GM19372 (cell line): ENCODE results near the gene NFKB2.

Experiments
- ATAC-seq: cut with Tn5 transposase; IDR thresholded peaks from one replicate; pipeline ENCODE4 v1.9.1; 2021; ENCODE audit warnings: mild to moderate bottlenecking, low read depth, moderate library complexity; ENCODE audit not compliant: unreplicated experiment

Gene NFKB2

DNA sequence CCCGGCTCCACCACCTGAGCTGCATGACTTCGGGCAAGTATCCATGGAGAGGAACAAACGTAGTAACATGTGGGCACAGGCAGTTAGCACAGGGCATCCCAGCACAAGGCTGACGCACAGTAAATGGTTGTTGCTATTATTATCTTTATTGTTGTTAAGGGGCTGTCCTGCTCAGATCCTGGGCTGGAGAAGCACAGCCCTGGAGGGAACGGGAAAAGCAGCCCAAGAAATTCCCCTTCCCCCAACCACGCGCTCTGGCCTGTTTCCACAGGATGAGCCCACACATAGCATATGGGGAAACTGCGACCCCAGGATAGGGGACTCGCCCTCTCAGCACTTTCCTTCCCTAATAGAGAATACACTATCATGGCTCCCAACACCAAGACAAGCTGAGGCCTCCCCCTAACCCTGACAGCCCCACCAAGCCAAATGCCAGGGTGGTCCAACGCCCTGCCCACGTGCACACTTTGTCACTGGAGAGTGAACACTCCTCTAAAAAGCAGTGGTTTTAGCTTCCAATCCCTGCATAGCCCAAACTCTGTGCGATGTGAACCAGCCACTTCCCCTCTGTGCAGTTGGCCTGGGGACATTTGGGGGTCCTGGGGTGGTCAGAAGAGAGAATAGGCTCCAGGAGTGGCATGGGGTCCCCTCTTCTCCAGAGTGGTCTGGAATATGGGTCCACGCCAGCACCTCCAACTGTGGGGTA lies 12.1 kb downstream of the NFKB2 start:
- no peak for ATAC-seq

DNA sequence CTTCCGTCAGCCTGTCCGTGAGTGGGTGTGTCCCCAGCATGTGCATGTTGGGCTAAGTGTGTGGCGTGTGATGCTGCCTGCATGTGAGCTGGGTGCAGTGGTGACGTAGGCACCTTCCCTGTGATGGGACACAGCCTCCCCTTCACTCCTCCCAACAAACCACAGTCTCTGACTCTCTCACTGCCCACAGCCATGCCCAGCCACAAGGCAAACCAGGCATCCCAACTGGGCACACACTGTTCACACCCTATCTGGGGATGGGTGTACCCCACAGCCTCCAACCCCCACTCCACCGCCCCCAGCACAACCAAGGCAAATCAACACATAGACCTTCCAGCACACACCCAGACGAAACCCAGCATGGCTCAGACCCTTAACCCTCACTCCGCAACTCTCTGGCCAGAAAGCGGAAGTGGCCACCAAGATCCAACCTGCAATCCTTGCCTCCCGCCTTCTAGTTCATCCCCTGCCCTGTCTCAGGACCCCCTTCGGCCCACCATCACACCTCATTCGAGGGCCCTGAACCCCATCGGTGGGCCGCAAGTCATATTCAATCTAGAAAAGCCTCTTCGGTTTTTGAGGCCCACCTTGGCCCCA lies 12.7 kb downstream of the NFKB2 start:
- no peak for ATAC-seq

DNA sequence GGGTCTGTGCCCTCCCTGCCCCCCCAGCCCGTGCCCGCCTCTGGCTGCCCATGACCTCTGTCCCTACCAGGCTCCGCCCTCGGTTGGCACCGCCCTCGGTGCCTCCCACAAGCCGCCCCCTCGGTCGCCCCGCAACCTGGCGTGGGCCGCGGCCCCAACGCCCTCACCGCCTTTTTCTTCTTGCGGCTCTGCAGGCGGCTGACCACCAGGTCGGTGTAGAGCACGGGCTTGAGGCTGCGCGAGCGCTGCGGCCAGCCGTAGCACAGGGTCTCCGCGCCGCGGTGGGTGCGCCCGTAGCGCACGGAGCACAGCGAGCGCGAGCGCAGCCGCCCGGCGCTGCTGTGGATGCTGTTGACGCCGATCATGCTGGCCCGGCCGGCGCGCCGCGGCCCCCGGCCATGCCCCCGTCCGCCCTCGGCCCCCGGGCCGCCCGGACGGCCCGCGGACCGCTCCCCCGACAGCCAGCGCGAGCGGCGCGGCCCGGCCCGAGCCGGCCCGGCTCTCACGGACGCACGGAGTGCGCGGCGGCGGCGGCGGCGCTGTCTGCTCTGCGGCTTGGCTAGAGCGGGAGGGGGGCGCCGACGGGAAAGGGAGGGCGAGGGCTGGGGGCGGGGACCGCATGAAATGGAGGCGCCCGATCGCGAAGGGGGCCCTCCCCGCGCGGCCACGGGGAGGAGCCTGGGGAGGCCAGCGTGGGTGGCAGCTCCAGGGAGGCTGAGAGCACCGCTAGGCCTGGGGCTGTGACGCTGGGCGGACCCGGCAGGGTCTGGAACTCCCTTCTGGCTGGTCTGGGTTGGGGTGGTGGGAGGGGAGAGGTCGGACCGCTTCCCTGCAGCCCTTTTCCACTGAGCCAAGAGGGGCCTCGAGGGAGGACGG lies 13.5 kb downstream of the NFKB2 start:
- no peak for ATAC-seq

DNA sequence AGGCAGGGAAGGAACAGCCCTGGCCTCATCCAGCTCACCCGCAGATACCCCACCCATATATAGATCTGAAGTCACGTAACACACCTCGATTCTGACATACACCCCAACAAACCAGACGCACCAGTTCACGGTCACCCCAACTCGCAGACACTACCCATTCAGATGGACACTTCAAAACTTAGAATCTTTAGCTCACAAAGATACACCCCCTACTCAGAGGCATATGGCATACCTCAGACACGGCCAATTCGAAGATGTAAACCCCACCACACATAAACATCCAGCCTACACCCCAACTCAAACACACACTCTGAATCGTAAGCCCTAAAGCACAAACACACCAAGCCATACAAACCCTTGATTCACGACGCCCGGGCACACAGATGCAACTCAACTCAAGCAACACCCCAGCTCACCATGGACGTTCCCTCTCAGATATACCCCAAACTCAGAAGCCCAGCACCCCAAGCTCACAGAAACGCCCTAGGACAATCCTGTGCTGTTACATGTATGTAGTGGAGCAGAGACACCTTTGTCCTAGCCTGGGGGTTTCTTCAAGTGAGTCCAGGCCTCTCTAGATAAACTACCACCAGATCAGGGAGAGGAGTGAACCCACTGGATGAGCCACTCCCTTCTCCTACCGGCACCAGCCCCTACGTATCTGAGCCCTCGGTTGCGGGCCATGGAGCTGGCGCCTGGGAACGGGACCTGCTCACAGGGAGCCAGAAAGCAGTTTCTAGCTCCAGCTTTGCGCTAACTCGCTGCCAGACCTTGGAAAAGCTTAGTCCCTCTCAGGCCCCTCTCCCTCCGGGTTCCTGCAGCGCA lies 14.3 kb downstream of the NFKB2 start:
- ATAC-seq, result no peak

DNA sequence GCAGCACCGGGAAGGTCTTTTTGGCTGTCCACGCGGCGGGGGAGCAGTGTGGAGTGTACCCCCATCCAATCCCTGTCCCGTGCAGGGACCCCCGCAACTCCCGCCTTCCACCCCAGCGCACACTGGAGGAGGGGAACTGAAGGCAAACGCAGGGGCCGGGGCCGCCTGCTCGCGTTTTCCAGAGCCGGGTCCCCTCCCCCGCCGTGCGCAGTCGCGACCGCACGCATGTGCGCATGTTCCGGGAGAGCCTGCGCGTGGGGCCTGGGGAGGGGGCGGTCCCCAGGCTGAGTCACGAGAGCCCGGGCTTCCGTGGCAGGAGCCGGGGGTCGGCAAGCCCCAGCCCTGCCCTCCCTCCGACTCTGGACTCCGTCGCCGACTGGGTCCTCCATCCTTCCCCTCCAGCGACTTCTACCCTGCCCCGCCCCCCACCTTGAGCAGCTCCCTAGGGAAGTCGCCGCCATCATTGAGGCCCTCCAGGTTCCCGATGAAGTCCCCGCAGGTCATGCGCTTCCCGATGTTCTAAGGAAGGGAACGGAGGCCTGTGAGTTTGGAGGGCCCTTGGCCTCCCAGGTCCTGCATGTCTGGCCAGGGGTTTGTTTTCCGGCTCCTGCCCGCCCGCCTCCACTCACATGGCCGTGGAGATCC lies 15.0 kb downstream of the NFKB2 start:
- no peak for ATAC-seq

DNA sequence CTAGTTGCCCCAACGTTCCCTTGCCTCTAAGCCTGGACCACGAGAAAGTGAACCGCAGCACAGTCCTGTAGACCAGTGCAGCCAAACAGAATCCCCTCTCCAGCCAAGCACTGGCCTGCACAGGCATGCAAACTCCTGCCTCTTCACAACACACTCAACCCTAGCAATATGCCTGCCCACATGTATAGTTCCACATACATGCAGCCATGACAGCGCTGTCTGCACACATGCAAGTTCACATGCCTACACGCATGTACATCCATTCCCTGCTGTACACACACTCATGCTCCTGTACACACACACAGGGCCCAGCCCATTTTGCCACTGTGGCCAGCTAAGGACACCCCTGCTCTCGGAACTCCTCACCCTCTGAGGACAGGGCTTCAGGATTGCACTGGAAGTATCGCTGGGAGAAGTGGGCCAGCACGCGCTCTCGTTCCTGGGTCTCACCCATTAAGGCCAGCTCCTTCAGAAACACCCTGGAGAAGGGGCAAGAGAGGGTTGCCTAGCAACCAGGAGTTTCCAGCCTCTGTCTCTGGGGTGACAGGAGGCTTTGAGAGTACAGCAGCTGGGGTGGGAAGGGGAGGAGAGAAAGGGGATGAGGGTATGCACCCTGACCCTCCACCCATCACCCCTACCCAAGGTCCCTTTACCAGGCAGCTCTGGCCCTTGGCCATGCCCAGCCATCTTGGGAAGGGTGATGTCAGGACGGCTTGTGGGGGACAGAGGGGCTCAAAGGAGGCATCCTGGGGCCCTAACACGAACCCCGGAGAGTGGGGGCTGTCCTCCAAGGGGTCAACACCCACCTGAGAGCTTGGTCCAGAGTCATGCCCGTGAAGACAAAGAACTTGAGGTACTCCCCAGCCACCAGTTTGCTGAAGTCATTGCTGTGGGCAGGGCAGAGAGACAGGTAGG lies 16.1 kb downstream of the NFKB2 start:
- no peak for ATAC-seq

DNA sequence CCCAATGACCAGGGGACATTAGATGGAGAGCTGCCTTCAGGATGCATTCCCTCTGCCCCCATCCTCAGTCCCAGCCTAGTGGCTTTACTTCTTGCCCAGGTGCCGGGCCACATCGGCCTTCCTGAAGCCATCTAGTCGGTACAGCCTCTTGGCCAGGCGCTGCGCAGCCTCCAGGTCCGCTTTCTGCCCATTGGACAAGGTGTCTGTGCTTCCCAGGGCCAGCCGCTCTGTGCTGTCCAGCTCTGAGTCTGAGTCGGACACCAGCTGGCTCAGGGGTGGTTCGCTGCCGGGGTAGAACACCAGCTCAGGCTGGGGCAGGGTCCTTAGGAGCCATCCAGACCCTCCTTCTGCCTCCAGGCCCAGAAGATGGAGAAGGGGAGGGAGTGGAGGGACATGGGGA lies 16.8 kb downstream of the NFKB2 start:
- ATAC-seq, result no peak

DNA sequence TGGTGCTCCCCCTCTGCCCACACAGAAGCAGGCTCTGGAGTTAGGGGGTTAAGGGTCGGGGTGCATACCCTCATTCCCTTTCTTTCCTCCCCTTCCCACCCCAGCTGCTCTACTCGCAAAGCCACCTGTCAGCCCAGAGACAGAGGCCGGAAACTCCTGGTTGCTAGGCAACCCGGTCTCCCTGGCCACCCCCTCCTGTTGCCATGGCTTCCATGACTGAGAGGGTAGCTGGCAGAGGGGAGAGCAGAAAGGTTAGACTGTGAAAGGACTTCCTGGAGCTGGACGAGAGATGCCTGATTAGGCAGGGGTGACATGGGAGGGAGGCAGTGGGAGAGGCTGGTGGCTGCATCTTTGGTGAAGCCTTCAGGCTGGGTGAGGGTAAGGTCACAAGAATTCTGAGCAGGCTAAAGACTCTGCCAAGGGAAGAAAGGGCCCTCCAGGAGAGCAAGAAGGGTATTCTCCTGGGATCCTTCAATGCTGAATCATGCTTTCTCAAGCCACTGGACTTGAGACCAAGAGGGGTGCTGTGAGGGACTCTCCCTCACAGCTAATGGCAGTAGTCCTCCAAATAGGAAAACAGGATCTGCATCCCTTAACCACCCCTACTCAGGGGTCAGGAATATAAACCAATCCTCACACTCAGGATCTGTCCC lies 17.7 kb downstream of the NFKB2 start:
- ATAC-seq, result no peak

DNA sequence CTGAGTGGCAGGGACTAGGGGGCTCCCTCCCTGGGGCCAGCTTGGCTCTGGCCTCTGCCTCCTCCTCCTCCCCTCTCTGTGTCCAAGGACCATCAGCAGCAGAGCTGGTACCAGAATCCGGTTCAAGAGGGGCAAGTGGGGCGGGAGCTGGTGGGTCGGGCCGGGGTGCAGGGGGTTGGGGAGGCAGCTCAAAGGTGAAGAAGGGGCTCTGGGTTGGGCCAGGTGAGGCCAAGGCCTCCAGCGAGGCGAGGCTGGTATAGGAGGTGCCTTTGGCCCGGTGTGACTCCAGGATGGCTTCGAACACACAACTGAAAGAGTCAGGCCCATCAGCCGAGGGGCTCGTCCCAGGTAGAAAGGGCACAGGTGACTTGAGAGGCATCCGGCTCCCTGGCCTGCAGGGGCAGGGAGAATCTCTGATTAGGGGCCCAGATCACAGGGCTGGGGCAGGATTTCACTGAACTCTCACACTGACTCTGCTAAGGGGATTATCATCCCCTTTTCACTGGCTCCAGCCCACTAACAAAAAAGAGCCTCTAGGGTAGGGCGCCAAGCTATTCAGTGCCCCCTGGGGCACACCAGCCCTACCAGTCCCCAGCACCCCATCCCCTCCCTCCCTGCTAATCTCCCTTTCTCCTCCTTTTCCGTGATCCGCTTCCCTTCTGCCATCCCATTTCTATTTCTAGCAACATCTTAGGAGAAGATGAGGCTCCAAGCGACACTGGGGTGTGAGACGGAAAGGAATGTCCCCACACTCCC lies 18.5 kb downstream of the NFKB2 start:
- ATAC-seq, result no peak

DNA sequence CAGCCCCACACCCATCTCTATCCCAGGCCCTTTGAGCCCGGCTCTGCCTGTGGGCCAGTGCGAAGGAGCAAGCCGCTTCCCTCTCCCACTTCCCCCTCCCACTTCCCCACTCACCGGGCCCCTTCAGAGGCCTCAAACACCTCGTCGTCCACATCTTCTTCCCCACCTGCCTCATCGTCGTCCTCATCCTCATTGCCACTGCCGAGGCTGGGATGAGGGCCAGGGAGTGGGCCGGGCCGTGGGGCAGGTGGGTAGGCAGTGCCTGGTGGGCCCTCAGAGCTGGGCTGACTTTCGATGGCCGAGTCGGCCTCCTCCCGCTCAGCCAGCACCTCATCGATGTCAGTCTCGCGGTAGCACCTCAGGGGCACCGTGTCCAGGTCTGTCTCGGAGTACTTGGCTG lies 19.2 kb downstream of the NFKB2 start:
- no peak for ATAC-seq

DNA sequence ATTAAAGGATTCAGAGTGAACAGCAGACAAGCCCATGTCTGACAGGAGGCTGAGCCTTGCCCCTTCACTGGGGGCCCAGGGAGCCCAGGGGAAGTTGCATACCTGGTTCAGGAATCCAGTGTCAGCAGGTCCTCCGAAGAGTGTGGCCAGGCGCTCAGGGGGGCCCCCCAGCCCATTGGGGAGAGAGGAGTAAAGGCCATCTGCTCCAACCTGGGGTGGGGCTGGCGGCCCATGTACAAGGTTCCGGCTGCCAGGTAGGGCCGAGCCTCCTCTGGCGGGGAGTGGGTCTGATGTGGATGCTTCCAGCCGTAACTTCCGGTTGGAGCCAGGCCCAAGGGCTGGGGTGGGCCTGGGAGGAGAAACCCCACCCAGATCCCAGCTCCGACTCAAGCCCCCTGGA lies 20.8 kb downstream of the NFKB2 start:
- ATAC-seq, result no peak

DNA sequence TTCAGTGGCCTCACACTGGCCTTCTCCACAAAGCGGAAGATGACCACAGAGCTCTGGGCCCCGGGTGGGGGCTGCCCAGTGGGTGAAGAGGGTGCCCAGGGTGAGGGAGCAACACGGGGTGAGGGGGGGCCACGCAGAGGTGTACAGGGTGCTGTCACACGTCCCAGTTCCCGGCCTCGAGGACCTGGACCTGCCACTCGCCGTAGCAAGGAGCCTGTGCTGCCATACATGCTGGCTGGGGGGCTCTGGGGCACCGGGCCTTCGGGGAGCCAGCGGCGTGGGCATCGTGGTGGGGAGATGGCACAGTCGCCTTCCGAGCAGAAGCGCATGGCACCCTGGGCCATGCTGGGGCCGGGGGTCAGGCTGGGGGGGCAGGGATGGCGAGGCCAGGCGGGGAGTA lies 21.2 kb downstream of the NFKB2 start:
- ATAC-seq, result no peak

DNA sequence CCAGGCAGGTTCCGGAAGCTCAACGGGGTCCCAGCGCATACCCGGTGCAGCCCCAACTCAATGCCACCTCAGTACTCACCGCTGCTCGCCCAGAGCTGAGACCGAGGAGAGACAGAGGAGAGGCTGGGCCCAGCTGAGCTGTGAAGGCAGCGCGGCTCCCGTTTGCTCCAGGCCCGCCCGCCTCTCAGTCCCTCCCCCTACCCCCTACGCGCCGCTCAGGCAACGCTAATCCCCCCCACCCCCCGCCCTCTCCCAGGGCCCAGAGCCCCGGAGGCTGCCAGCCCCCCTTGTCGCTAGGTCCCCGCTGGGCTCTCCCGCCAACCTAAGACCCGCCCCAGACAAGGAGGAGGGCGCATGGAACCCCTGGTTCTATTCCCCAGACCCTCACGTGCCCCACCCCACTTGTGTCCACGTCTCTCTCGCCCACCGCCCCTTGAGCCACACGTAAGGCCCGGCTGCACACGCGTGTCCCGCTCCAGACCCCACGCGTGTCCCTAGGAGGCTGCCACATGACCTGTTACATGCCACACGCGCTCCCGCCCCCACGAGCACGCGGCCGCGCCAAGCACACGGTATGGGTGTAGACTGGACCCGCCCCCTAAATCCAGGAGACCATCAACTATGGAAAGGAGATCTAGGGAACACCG lies 23.2 kb downstream of the NFKB2 start, which contains the start of gene PSD:
Gene PSD (minus strand): TSS at position 164 of the 647 bp plus-strand sequence. CDS start 1,747 bp downstream, outside the sequence.
- no peak for ATAC-seq

DNA sequence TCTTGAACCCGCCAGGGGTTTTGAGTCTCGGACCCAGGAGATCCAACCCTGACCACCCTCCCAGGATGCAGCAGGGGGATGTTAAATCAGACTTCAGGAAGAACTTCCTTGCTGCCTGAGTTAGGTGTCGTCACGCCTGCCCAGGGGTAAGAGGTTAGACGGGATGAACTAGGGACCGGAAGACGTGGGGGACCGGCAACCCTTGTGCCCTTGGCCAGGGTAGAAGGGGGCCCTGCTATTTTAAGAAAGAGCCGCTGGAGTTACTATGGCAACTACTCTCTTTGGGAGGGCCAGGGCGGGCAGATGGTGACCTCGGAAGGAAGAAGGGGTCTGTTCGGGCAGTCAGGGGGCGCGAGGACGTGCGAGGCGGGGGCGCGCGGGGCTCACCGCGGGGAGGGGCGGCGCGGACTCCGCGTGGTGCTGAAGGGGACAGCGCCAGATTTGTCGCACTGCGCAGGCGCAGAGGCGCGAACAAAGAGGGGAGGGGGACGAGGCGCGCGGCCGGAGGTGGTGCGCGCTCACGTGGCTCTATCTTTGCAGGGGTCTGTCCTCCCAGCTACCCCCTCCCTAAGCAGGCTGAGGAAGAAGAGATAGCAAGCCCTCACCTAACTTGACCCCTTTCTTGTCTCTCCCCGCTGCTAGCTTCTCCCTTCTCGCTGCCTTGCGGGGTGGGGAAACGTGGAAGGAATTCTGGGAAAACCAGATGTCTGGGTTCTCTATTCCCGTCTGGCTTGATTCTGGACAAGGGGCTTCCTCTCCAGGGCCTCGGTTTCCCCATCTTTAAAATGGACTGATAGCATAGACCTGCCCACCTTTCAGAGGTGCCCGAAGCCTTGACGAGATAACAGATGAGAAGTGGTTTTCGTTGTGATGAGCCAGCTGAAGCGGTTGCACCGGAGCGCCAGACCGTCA lies 24.0 kb downstream of the NFKB2 start:
- no peak for ATAC-seq

DNA sequence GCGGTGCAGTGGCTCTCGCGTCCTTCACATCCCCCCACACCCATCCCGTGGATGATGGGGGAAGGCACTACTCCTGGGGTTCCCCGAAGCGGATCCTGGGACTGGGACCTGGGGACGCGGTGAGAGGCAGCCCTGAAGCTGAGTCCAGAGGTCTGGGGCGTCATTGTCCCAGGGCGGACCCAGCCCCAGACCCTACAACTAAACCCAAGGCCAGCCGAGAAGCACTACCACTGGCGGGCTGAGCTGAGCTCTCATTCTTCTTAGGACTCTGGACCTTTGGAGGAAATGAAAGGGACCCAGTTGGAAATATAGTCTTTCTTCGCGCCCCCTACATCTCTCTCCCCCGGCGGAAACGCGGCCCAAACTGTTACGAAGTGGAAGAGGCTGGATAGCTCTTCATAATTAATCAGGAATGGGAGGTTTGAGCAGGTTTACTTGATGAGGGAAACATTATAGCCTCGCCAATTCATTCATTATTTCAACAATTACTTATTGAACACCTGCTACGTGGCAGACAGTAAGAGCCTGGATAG lies 24.7 kb downstream of the NFKB2 start:
- no peak for ATAC-seq
